ENCODE results near the gene SLX9. TPM values are rescaled to one million over a fixed set of nuclear protein-coding genes. Genes with fewer than 3 reads are reported as not detected.
A peak's percentile ranks its signal among the peaks of the same experiment; 100 is the strongest.

Gene SLX9
- total RNA-seq, 1 donor from 2014 or later, result 8.3 TPM

- TF ChIP-seq CTCF (IDR thresholded peaks at IDR 0.05), result no peak
- TF ChIP-seq POLR2AphosphoS5 (IDR thresholded peaks at IDR 0.05; ENCODE audit: insufficient read depth in 1 of 2, low read depth in 1 of 2), result peak in 1 of 2 donors; percentile 16
- Histone ChIP-seq H3K27me3 (no peaks in the 10 kb centered on the region), H3K36me3 (no peaks in the 10 kb centered on the region), H3K9me3 (no peaks in the 10 kb centered on the region), H3K27ac (no peak within 1 kb of the TSS), H3K4me3 (peak within 1 kb of the TSS; percentile 10 to 34), H3K4me1 (no peaks in the 10 kb centered on the region)
- DNase-seq (ENCODE audit: extremely low spot score in 2 of 2), result no peak
- intact Hi-C loops (cut with DNase I), result no loop called here
Observed at GRCh38 chr21:44920694-44921604, 18.9 kb upstream of the SLX9 start, which contains the start of gene ITGB2. TSS of gene ITGB2 (minus strand) at chr21:44920899. CDS start at chr21:44910782, 10,117 bp downstream.

- H3K36me3 ChIP-seq, result no peaks in the 10 kb centered on the region
- H3K9me3 ChIP-seq, result no peaks in the 10 kb centered on the region
- TF ChIP-seq POLR2AphosphoS5 (IDR thresholded peaks at IDR 0.05; ENCODE audit: insufficient read depth in 1 of 2, low read depth in 1 of 2), result no peak
- TF ChIP-seq POLR2A (IDR thresholded peaks at IDR 0.05), result no peak
- no peak for TF ChIP-seq CTCF (IDR thresholded peaks at IDR 0.05)
- no peak for DNase-seq (ENCODE audit: extremely low spot score in 2 of 2)
- no peak overlapping the region for H3K4me3 ChIP-seq
- H3K27me3 ChIP-seq, result no peaks in the 10 kb centered on the region
- intact Hi-C loops (cut with DNase I), result no loop called here
- no peak overlapping the region for H3K27ac ChIP-seq
- no peaks in the 10 kb centered on the region for H3K4me1 ChIP-seq
Observed at GRCh38 chr21:44921928-44922327, 17.9 kb upstream of the SLX9 start.

- intact Hi-C loops (cut with DNase I), result no loop called here
- H3K9me3 ChIP-seq, result no peaks in the 10 kb centered on the region
- no peaks in the 10 kb centered on the region for H3K36me3 ChIP-seq
- DNase-seq (ENCODE audit: extremely low spot score in 2 of 2), result no peak
- TF ChIP-seq CTCF (IDR thresholded peaks at IDR 0.05), result no peak
- no peak for TF ChIP-seq POLR2A (IDR thresholded peaks at IDR 0.05)
- no peak for TF ChIP-seq POLR2AphosphoS5 (IDR thresholded peaks at IDR 0.05; ENCODE audit: insufficient read depth in 1 of 2, low read depth in 1 of 2)
- H3K4me3 ChIP-seq, result no peak overlapping the region
- peaks cover 9% of the 10 kb centered on the region for H3K4me1 ChIP-seq
- no peak overlapping the region for H3K27ac ChIP-seq
- H3K27me3 ChIP-seq, result no peaks in the 10 kb centered on the region
Observed at GRCh38 chr21:44923480-44924084, 16.2 kb upstream of the SLX9 start.

- intact Hi-C loops (cut with DNase I), result no loop called here
- Histone ChIP-seq H3K27me3 (no peaks in the 10 kb centered on the region), H3K4me1 (peaks cover 9% of the 10 kb centered on the region), H3K9me3 (no peaks in the 10 kb centered on the region), H3K27ac (no peak overlapping the region), H3K4me3 (no peak overlapping the region), H3K36me3 (no peaks in the 10 kb centered on the region)
- DNase-seq (ENCODE audit: extremely low spot score in 2 of 2), result no peak
- TF ChIP-seq CTCF (IDR thresholded peaks at IDR 0.05) (no peak), POLR2A (IDR thresholded peaks at IDR 0.05) (no peak), POLR2AphosphoS5 (IDR thresholded peaks at IDR 0.05; ENCODE audit: insufficient read depth in 1 of 2, low read depth in 1 of 2) (no peak)
Observed at GRCh38 chr21:44924606-44925377, 15.0 kb upstream of the SLX9 start.
